HuH-7.5 (cell line): ENCODE results near the gene PRRT4.

Experiments
- DNase-seq: peaks from one replicate; pipeline ENCODE4 v3.0.0; 2011; ENCODE audit warnings: low spot score

The PRRT4 gene

DNA sequence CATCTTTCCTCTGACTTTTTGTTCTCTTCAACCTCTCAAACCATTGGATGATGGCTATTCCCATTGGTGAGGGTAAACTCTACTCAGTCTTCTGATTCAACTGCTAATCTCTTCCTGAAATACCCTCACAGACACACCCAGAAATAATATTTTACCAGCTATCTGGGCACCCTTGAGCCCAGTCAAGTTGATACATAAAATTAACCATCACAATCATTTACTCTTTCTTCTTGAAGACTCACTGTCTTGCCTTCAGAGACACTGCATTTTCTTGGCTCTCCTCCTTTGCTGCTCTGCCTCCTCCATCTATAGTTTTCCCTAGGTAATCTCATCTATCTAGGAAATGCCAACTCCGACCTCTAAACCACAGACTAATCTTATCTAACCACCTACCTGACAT lies 12.6 kb upstream of the PRRT4 start:
- no peak for DNase-seq

DNA sequence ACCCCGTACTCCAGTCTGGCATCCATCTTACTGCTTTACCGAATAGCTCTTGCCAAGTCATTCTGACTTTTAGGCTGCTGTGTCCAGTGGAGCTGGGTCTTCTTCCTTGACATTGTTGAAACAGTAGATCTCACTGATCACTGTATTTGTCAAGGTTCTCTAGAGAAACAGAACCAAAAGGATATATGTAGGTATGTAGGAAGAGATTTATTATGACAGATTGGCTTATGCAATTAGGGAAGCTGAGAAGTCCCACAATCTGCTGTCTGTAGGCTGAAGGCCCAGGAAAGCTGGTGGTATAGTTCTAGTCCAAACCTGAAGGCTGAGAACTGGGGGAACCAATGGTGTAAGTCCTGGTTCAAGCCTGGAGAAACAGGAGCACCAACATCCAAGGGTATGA lies 12.1 kb upstream of the PRRT4 start:
- DNase-seq = no peak

DNA sequence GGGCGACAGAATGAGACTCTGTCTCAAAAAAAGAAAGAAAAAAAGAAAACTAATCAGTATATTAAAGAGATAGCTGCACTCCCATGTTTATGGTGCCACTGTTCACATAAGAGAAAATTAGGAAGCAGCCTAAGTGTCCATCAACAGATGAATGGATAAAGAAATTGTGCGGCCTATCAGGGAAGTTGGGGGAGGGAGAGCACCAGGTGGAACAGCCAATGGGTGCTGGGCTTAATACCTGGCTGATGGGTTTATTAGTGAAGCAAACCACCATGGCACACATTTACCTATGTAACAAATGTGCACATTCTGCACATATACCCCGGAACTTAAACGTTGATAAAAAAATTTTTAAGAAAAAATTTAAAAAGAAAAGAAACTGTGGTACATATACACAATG lies 9.0 kb upstream of the PRRT4 start:
- DNase-seq = no peak

DNA sequence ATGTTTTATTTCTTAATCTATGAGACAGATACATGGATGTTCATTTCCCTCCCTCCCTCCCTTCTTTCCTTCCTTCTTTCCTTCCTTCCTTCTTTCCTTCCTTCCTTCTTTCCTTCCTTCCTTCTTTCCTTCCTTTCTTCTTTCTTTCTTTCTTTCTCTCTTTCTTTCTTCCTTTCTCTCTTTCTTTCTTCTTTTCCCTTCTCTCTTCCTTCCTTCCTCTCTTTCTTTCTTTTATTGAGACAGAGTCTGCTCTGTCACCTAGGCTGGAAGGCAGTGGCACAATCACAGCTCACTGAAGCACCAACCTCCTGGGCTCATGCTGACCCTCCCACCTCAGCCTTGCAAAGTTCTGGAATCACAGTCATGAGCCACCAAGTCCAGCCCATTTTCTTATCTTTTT lies 5.5 kb upstream of the PRRT4 start:
- no peak for DNase-seq

DNA sequence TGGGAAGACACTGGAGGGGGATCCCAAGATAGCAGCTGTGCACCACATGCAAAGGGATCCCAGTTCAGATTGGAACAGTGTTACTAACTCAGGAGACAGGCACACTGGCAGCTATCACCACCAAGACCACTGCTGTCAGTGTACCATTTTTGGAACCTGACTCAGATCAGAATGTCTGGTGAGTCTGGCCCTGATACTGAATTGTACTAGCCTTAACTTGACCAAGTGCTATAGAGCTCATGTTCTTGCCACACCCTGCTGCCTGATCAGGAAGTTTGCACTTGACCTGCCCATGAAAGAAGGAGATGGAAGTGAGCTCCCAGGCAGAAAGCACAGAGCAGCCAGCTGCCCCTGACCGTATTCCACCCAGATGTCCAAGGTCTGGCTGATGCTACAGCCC lies 4.8 kb upstream of the PRRT4 start:
- DNase-seq = peak; percentile 3

DNA sequence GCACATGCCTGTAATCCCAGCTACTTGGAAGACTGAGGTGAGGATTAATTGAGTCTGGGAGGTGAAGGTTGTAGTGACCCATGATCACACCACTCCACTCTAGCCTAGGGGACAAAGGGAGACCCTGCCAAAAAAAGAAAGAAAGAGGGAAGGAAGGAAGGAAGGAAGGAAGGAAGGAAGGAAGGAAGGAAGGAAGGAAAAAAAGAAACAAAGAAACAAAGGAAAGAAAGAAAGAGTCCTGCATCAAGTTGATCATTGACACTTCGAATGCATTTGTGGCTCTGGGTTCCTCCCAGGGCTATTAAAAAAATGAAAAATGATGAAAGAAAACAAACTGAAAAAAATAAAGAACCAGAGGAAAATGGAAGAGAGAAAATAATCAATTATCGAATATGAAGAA lies 3.9 kb upstream of the PRRT4 start:
- no peak for DNase-seq

DNA sequence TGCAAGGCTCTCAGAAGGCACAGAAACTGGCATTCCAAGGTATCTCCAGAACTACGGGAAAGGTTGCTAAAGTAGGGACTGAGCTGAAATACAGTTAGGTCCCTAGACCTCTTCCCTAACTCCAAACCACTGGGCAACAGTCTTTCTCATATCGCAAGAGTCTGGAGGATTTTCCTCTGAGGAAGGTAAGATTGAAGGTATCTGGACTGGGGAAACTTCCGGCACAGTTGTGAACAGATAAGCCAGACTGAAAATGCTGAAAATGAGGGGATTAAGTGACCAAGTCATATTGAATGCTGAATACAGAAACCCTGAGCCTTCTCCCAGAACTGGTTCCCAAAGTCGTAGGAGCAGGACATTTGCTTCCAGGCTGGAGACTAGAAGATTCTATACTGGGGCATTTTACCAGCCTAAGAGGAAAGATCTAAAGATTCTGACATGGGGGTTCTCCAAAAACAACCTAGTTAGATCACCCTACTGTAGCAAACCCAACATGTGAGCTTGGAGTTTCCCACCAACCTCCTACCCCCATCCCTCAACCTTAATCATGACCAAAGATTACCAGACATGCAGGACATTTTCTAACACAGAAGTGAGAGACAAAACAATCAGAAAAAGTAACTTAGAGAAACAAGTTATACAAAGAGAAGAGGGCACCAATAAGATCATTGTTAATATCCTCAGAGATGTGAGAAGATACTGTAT lies 2.8 kb upstream of the PRRT4 start:
- DNase-seq = peak; percentile 4

DNA sequence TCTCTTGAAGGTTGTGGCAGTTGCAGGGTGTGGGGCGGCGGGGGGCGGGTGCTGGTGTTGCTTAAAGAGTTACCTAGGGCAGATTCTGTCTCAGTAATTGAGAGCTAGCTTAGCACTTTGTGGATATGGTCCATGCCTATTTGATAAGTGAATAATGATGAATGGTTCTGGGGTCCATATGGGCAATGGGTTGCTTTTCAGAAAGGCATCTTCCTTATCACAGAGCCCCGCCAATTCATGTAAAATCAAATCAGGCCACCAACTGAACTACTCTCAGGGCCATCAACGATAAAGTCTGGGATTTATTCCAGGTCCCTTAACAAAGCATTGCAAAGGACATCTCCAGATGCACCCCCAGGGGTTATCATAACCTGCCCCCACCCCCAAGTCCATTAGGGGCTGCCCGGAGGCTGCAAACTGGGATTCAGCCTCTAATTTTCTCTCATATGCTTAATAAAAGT lies 1.8 kb upstream of the PRRT4 start:
- no peak for DNase-seq

DNA sequence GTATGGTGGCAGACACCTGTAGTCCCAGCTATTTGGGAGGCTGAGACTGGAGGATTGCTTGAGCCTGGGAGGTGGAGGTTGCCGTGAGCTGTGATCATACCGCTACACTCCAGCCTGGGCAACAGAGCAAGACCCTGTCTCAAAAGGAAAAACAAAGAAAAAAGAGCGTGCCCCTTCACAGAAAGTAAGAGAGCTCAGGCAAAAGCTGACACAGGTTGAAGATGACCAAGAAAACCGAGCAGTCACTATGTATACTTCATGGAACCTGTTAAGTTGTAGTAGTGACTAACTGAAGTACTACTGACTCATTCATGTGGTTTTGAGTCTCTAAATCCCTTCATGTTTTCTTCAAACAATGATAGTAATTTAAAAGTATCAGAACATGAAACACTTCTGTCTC lies 1.2 kb upstream of the PRRT4 start:
- no peak for DNase-seq

DNA sequence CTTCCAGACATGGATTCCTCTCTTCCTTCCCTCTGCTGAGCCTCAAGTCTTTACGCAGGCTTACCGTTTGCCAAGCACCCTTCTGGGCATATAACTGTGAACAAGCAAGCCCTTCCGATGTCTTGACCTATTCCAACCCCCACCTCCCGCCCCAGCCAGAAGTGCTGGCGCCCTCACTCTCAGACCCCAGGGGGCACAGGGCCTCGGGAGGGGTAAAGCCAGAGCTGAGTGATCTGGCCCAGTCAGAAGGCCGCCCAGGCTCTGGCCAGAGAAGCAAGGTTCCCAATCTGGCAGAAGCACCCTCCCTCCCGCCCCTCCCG lies 1.2 kb downstream of the PRRT4 start:
- no peak for DNase-seq

DNA sequence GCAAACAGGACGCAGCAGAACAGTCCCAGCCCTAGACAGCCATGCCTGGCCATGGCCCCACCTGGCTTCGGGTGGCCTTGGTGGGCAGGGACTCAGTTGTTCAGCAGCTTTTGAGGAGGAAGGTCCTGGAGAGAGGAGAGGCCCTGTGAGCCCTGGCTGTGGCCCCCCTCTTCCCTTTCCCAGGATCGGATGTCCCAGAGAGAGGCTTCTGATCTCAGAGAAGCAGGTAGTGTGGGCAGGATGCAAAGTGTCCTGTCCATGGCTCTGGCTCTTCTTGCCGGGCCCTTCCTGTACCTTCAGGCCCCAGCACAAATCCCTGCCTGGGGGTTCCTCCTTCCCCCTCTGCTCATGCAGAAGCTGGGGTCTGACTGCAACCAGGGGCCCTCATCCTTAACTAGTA lies 1.6 kb downstream of the PRRT4 start:
- DNase-seq = no peak

DNA sequence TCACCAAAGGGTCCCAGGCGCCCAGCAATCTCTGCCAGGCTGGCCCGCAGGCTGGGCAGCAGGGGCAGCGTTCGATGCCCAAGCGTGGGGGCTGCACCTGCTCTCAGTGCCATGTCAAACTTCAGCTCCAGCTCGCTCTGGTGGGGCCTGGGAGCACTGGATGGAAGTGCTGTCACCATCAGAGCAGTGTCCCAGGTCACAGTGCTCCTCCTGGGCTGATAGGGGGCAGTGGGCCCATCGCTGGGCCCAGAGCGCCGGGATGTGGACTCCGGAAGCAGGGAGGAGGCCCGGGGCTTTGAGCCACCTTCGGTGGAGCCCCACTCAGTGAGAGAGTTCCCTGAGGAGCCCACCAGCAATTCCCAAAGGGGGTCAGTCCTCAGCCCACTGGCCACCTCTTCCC lies 2.2 kb downstream of the PRRT4 start:
- no peak for DNase-seq

DNA sequence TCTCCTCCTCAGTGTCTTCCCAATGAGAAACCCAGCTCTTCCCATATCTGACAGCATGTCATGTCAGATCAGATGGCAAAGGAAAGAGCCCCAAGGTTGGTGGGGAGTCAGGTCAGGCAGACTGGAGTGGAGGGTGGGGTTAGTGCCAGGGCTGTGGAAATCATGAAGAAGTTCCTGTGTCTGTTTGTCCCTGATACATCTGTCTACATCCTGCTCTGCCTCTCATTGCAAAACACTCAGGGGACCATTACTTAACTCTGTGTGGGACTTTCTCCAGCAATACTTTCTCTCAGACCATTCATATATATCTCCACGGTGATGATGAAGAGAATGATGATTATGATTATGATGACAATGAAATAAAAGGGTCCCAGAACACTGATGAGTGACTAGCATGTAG lies 3.3 kb downstream of the PRRT4 start:
- no peak for DNase-seq

DNA sequence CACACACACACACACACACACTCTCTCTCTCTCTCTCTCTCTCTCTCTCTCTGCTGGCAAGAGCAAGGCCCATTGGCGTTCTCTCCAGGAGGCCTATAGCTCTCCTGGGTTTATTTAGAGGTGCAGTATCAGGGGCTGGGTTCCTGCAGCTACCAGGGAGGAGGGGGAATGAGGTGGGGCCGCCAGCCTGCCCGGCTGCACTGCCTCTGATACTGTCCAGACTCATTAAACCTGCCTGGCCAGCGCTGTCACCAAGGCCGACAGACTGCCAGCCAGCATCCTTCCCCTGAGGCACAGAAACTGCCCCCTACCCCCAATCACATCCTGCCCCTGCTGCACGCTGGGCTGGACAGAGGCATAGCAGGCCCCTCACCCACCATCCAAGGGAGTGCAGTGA lies 4.3 kb downstream of the PRRT4 start:
- peak; percentile 7 for DNase-seq

DNA sequence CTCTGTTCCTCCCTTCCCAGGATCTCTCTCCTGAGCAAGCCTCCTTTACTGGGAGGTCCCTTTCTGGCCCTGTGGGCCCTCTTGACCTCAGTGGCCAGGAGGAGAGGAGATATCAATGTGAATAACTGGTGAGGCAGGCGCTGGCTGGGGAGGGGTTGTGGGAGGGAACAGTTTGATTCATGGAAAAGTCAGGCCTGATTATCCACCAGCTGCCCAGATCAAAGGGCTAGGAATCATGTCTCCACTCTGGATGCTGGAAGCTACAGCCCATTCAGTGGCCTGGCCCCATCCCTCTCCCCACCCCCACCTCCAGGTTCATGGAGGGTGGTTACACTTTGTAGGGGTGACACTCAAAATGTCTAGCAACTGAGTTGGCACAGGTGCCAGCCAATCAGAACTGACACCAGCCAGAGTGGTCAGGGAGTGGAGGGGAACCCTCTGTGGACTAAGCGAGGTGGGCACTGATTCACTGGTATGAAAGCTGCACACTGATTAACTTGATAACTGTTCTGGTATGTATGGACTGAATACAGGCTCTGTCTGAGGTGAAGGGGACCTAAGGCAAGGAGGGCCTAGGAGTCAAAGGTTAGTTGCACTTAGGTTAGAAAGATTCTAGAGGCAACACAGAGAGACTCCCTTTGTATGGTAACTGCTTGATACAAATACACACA lies 4.8 kb downstream of the PRRT4 start:
- peak; percentile 7 for DNase-seq

DNA sequence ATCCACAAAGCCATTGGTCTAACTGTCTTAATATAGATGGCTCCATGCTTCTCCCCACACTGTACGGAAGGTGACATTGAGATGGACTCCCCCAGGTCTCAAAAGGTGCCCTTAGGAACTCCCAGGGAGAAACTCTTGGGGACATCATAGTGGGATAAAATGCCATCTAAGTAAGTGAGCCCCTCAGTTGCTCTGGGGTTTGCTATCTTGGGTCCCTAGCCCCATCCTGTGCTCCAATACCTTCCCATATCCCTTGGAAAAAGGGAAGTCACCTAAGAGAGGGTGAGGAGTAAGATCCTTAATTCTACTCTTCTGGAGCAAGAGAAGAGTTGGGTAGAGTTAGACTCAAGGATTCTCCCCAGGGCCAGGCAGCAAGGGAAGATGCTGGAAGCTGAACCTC lies 7.9 kb downstream of the PRRT4 start:
- no peak for DNase-seq

DNA sequence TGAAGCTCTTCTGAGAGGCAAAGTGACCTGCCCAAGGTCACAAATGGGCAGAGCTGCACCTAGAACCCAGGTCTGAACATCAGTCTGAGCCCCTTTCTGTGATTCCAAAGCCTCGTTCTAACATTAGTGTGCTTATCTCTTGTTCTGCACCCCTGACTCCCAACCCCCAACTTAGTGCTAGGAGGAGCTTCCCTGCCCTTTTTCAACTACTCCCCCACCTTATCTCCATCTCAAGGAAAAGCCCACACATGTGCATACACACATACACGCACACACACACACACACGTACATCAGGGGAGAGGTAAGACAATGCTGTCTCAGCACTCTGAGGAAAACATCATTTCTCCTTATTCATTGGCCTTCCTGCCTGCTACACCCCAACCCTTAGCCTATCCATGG lies 8.3 kb downstream of the PRRT4 start:
- DNase-seq = no peak

DNA sequence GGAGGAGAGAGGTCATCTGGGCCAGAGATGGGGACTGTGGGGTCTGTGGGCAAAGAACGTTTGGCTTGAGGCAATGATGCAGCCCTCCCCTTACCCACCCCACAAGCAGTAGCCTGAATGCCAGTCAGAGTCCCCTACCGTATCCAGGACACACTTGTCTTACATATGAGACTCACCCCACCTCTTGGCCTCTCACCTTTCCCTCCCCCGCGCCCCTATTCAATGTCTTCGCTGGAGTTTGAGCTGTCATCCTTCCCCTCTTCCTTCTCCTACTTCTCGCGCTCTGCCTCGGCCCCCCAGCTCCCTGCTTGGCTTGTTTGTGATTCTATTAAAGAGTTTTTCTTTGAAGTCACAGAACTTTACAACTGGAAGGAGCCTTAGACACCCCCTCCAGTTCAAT lies 8.9 kb downstream of the PRRT4 start:
- no peak for DNase-seq

DNA sequence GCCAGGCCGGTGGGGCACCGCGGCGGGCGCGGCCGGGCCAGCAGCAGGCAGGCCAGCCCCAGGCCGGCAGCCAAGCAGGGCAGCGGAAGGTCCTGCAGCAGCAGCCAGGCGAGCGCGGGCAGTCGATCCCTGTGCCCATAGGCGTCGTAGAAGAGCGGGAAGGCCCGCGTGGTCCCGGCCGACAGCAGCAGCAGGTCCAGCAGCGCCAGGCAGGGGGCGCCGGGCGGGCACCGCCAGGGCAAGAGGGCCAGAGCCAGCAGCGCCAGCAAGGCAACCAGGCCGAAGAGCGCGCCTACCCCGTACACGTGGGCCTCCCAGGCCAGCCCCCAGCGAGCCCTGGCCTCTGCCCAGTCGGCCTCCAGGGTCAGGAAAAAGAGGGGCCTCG lies 9.3 kb downstream of the PRRT4 start:
- no peak for DNase-seq

DNA sequence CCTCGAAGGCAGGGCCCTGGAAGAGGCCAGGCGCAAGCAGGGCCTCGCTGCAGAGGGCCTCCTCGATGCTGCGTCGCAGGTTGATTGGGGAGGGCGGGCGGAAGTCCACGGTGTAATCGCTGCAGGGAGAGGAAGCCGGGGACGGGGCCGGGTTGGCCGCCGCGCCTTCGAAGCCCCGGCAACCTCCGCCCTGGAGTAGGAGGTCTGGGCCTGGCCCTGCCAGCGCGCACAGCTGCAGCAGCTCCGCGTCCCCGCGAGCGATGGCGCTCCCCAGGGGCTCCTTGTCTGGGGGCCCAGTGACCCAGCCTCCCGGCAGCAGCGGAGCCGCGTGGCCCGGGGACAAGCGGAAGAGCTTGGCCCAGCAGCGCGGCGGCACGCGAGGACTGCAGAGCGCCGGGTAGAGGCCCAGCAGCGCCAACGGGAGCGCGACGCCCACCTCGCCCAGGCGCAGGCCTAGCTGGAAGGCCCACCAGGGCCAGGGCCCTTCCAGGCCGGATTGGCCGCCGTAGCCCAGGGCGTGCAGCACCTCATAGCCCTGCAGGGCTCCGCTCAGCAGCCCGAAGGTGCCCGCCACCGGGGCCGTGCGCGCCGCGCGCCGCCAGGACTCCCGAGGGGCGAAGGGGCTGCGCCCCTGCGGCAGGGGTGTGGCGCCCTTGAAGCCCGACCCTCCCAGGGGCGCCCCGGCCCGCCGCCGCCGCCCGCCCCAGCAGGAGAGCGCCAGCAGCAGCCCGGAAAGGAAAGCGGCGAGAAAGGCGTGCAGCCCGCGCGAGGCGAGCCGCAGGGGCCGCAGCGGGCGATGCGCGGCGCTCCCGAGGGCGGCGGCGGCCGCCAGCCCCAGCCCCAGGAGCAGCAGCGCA lies 10.0 kb downstream of the PRRT4 start:
- DNase-seq = no peak

DNA sequence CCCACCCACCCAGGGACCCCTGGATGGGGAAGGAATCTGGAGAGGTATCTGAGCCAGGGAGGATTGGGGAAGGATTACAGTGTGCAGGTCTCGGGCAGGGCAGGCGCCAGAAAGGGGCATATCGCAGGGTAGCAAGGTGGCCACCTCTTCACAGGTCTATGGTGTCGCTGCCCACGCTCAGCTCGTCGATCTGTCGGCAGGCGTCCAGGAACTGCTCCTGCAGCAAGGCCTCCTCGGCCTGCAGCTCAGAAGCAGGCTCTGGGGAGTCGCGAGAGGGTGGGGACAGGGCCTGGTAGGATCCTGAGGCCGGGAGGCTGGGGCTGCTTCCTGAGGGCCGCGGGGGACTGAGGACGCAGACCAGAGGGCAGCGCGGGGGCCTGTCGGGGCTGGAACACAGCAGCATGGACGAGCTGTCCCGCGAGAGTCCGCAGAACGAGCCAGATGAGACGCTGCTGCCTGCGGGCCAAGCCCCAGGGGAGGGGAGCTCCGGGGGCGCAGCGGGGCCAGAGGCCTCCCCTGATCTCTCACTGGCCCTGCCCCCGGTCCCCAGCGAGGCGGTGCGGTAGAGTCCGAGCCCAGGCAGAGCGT lies 10.7 kb downstream of the PRRT4 start:
- no peak for DNase-seq

DNA sequence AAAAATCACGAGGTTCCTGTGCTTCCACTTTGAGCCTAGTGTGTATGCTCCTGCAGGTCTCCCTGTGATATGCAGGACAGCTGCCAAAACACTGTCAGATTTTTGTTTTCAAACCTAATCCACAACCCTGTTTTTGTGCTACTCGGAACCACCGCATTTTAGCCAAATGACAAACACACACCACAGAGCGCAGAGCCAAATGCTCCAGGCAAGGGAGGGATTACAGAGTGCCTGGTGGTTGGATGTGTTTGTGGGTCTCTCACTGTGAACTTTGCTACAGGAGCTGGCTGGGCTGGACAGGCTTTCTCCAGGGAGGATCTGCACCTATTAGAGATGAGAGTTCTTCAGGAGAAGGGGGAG lies 12.0 kb downstream of the PRRT4 start:
- DNase-seq = no peak

DNA sequence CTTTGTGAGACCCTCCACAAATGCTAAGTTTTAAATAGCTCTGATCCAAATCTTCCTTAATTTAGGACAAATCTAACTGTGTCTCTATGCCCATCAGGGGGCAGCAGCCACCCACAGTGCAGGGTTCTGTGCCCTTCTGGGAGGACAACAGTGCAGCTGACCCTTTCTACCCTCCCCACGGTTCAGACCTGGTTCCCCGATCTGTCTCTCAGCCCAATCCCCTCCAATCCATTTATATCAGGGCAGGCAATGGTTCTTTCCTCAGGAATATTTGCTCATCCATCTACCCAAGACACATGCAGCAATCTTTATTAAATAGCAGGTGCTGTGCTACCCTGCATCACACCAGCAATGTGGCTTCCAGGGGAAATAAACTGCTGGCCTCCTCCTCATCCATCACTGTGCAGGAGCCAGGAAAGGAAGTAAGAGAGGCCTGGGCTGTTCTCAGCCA lies 13.8 kb downstream of the PRRT4 start:
- peak; percentile 66 for DNase-seq
